Activated CD4-positive, alpha-beta T cell treated with anti-CD3 and anti-CD28 coated beads, Interleukin-2, amount 50 U/mL, for 48 hours (primary cell): ENCODE measurements around the gene RETREG1.
A peak's percentile ranks its signal among the peaks of the same experiment; 100 is the strongest.
"Not testable (repeated sequence)": the region's sequence is repeated elsewhere in the genome, so short reads cannot be mapped to it uniquely, and the experiment has no call there.

Experiments used
- DNase-seq, 2 experiments: peaks; one replicate each; pipeline ENCODE4 v3.0.0-alpha.2; 2020

RETREG1 gene

GRCh38 chr5:16615741-16616535 is 859 bp downstream of the RETREG1 start:
- peak; percentile 14 to 22 for DNase-seq

DNA sequence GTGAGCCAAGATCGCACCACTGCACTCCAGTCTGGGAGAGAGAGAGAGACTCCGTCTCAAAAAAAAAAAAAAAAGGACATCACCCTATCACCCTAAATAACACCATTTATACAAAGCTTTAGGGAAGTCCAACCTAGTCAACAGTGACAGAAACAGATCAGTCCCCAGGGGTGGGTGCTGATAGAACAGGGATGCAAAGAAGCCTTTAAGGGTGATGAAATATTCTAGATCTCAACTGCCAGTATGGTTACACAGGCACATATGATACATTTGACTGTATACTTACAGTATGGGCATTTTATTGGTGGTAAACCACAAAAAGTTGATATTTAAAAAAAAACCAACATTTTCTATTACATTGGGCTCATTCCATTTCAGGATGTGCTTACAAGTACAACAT is 4.8 kb downstream of the RETREG1 start:
- no peak for DNase-seq

DNA sequence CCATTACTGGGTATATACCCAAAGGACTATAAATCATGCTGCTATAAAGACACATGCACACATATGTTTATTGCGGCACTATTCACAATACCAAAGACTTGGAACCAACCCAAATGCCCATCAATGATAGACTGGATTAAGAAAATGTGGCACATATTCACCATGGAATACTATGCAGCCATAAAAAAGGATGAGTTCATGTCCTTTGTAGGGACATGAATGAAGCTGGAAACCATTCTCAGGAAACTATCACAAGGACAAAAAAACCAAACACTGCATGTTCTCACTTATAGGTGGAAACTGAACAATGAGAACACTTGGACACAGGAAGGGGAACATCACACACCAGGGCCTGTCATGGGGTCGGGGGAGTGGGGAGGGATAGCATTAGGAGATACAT is 5.9 kb downstream of the RETREG1 start:
- DNase-seq: not testable (repeated sequence)

DNA sequence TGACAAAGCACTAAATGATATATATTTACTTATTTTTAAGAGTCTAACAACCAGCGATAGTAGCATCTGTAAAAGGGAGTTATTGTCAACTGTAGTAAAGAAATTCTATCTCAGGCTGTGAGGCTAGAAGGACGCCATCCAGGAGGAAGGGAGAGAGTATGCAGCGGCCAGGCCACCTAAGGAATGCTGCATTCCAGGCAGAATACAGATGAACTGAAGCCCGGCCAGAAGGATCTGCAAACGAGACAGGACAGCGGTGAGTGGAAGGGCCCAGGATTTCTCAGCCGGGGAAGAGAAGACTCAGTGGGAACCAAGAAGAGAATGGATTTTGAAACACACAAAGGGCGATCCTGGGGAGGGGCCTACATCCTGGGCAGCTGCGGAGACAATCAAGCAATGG is 7.4 kb downstream of the RETREG1 start:
- DNase-seq: no peak

GRCh38 chr5:16606628-16607027 is 10.2 kb downstream of the RETREG1 start:
- no peak for DNase-seq

GRCh38 chr5:16603701-16604100 is 13.1 kb downstream of the RETREG1 start:
- DNase-seq: no peak

- DNase-seq: no peak
Observed at GRCh38 chr5:16603295-16603694, 13.5 kb downstream of the RETREG1 start.

DNA sequence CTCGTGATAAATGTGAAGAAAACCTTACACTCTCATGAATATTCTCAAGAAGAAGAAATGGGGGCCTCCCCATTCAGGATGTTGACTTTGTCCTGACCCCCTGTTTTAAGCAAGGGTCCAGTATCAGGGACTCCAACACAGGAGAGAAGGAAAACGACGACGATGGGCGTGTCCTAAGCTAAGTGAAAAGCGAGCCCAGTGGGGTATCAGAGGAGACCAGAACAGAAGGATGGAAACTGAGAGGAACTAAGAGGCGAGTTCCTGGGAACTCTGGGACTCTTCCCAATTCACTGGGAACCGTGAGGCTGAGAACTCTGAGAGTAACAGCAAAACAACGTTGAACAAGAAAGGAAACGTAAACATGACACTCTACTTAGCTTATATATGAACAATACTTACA is 14.6 kb downstream of the RETREG1 start:
- DNase-seq: no peak

GRCh38 chr5:16600946-16601345 is 15.9 kb downstream of the RETREG1 start:
- DNase-seq: no peak

GRCh38 chr5:16600397-16600796 is 16.4 kb downstream of the RETREG1 start:
- no peak for DNase-seq

DNA sequence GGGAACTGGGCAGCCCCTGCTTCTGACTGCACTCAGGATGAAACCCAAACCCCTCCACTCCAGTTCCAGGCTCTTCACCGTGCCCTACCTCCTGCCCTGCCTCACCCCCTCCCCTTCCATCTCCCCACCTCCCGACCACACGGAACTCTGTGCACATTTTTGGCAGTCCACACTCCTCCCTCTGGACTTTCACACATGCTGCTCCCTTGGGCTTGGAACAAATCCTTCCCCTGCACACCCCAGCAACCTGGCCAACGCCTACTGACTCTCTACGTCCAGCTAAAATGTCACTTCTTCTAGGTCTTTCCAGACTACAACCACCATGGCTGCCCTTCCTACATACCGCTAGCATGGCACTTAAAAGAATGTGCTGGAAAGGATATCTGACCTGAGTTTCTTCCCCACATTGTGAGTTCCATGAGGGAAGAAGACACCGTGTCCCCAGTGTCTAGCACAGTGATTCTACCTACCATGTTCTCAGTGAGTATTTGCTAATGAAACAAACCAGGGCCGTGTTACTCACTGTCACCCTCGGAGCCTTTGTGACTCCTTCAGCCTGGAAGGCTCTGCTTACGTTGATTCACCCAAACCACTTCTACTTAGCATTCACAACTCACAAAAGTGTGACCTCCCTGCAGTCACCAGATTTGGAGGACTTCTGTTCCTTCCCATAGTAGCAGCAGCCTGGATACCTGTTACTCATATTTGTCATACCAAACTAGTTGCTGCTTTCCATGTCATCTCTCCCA is 18.7 kb downstream of the RETREG1 start:
- no peak for DNase-seq

- DNase-seq: no peak
Observed at GRCh38 chr5:16596581-16596940, 20.2 kb downstream of the RETREG1 start.

- no peak for DNase-seq
Observed at GRCh38 chr5:16595881-16596580, 20.8 kb downstream of the RETREG1 start.

DNA sequence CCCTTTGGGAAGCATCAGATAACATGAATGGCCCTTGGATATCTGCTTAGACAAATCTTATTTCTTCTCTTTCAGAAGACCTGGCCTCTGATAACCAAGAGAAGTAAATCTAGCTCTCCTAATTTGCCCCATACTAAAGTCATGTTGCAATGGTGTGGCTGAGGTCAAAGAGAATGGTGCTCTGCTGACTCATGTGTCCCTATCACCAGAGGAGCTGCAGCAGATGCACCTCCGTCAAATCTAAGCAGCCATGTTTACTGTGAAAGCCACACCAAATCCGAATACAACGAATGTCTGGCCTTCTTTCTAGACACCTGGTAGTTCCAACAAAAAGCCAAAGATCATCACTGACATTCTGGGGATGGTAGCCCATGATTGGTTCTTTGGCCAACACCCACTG is 23.2 kb downstream of the RETREG1 start:
- no peak for DNase-seq

DNA sequence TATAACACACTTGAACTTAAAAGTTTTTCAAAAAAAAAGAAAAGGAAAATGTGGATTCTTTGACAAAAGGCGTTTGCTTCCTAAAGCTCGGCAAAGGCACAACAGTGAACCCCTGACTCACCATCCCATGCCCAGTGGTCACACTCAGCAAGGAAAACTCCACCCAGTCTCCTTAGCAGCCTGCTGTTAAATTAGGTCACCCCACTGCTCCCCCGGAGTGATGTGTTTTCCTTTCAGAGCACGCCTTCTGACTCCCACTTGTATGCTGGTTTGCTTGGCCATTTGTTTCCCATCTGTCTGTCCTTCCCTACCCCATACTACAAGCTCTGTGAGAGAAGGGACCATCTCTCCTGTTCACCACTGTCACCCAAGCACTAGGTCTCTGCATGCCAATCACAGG is 23.8 kb downstream of the RETREG1 start:
- no peak for DNase-seq

DNA sequence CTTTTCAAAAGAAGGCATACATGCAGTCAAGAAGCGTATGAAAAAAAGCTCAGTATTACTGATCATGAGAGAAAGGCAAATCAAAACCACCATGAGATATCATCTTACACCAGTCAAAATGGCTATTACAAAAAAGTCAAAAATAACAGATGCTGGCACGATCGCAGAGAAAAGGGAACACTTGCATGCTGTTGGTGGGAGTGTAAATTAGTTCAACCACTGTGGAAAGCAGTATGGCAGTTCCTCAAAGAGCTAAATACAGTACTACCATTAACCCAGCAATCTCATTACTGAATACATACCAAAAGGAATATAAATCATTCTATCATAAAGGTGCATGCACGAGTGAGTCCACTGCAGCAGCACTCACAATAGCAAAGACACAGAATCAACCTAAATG is 24.5 kb downstream of the RETREG1 start:
- DNase-seq: no peak

DNA sequence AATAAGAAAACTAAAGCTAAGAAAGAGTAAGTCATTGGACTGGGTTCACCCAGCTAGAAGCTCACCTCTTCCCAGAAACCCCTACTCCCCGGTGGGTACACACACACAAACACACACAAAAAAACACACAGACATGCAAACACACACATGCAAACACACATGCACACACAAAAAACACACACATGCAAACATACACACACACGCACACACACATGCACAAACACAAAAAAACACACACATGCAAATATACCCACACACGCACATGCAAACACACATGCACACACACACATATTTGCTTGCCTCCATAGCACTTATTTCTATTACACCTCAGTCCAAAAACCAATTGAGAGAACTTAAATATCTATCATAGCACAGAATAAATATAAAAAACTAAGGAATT is 26.1 kb downstream of the RETREG1 start:
- DNase-seq: no peak

GRCh38 chr5:16589658-16590057 is 27.1 kb downstream of the RETREG1 start:
- DNase-seq: no peak

DNA sequence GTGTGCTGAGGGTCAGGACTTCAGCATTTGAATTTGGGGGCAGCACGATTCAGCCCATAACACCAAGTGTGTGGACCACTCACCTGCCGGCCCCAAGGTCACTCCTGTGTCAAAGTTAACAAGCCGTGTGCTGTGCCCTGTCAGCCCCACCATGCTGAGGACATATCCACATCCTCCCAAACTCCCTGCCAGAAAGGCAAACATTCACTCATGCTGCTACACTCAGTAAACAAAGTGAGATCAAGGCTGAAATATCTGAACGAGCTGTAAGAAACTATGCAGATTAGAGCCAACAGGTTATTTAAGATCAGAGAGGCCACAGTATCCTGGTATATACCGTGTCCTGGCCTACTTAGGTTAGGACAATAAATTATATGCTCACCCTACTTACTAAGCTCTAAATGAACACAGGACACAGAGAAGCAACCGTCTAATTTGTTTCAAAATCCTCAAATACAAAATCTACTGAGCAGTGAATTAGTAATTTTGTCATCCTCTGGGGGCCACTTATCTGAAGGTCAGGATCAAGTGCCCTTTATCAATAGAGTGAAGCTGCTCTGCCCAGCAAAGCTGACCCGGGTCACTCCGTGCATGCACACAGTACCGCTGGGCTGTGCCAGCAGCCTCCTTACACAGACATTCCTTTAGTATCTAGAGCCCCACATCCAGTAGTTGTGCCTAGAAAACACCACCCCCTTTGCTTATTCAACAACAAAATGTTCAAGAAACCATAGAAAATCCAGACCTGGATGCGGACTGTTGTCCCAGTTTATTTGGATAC is 28.2 kb downstream of the RETREG1 start:
- DNase-seq: no peak

GRCh38 chr5:16586556-16586955 is 30.2 kb downstream of the RETREG1 start:
- DNase-seq: no peak

- DNase-seq: no peak
Observed at GRCh38 chr5:16585041-16585667, 31.6 kb downstream of the RETREG1 start.

DNA sequence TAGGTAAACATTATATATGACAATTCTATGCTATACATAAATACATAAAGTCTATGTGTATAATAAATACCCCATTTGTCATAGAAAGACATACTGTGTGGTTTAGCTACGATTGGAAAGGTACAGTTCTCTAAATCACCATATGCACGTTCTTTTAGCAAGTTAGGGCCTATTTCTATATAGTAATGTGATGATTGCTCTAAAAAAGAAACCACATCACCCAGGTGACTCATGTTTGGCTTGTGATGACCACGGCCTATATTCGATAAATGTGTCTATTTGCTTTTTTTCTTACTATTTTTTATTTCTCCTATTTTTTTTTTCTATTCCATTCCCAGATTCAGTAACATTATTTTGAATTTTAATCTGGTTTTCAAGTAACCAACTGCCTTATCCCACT is 34.7 kb downstream of the RETREG1 start:
- DNase-seq: no peak

DNA sequence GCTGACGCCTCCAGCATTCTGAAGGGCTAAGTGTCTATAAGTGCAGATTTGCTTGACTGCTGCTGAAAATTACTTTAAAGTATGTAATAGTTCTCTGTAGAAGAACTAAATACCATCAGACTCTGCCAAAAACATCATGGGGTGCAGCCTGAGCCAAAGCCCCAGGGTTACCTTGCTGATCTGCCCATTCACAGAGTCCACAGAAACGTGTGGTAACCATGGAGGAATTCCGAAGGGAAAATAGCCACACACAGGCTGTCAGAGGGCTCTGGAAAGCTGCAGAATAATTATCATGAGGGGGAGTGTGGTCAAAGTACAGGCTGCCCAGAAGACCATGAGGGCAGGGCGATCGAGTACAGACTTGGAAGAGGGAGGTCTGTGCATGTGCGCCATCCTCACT is 36.4 kb downstream of the RETREG1 start:
- no peak for DNase-seq
